Measurements from ENCODE around the gene C10orf90. TPM values are rescaled to one million over a fixed set of nuclear protein-coding genes. Genes with fewer than 3 reads are reported as not detected.

C10orf90 gene
- total and polyA plus RNA-seq, 3 donors from 2014 or later, result 4.3 to 17.6 (median 10.3) TPM

DNA sequence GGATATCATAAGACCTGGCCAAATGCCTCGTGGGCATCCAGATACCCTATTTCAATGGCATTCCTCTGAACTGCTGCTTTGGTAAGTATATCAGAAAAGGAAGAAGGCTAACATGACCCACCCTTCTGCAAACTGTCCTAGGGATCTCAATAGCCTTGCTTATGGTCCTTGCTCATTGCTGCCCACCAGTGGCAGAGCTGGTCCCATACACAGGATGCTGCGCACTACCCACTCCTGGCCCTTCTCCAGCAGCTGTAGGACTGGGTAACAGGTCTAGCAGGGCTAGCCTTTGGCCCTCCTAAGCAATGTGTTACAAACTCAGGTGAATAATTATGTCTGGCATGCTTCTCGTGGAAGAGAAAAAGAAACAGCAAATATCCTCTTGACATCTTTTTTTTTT is 72.5 kb downstream of the C10orf90 start:
- no peaks in the 10 kb centered on the region for H3K4me1 ChIP-seq
- no peak overlapping the region for H3K27ac ChIP-seq
- no peaks in the 10 kb centered on the region for H3K36me3 ChIP-seq (ENCODE audit: low read depth, missing control alignments)
- no peaks in the 10 kb centered on the region for H3K27me3 ChIP-seq
- H3K4me3 ChIP-seq, result no peak overlapping the region
- 53 to 58% methylated on average over 3 of the region's 3 CpGs for WGBS, 2 donors
- no peaks in the 10 kb centered on the region for H3K9me3 ChIP-seq
- intact Hi-C loops (cut with DNase I; ENCODE audit: low total_unique reads), result no loop called here
- TF ChIP-seq POLR2A (IDR thresholded peaks at IDR 0.05), result no peak
- TF ChIP-seq, protein P1, sequence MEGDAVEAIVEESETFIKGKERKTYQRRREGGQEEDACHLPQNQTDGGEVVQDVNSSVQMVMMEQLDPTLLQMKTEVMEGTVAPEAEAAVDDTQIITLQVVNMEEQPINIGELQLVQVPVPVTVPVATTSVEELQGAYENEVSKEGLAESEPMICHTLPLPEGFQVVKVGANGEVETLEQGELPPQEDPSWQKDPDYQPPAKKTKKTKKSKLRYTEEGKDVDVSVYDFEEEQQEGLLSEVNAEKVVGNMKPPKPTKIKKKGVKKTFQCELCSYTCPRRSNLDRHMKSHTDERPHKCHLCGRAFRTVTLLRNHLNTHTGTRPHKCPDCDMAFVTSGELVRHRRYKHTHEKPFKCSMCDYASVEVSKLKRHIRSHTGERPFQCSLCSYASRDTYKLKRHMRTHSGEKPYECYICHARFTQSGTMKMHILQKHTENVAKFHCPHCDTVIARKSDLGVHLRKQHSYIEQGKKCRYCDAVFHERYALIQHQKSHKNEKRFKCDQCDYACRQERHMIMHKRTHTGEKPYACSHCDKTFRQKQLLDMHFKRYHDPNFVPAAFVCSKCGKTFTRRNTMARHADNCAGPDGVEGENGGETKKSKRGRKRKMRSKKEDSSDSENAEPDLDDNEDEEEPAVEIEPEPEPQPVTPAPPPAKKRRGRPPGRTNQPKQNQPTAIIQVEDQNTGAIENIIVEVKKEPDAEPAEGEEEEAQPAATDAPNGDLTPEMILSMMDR (IDR thresholded peaks at IDR 0.05), result peak in 1 of 3 experiments; percentile 28
- peak; percentile 70 for DNase-seq

DNA sequence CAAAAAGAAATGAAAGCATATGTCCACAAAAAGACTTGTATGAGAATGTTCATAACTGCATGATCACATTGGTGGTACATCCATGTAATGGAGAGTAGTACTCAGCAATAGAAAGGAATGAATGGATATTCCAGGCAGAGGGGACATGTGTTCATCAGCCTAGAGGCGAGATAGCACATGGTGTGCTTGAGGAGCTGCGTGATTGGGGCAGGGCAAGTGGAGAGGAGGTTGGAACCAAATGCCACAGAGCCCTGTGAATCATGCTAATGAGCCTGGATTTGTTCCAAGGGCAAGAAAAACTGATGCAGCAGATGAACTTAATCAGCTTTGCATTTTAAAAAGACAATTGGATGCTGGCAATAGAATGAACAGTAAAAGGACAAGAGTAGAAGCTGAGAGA is 73.3 kb downstream of the C10orf90 start:
- H3K27ac ChIP-seq, result no peak overlapping the region
- intact Hi-C loops (cut with DNase I; ENCODE audit: low total_unique reads), result no loop called here
- DNase-seq, result no peak
- WGBS, 2 donors, result 61 to 70% methylated on average over 2 of the region's 2 CpGs
- no peaks in the 10 kb centered on the region for H3K9me3 ChIP-seq
- H3K4me1 ChIP-seq, result no peaks in the 10 kb centered on the region
- TF ChIP-seq POLR2A (IDR thresholded peaks at IDR 0.05), result no peak
- TF ChIP-seq, protein P1 (IDR thresholded peaks at IDR 0.05), result no peak
- no peaks in the 10 kb centered on the region for H3K27me3 ChIP-seq
- H3K36me3 ChIP-seq (ENCODE audit: low read depth, missing control alignments), result no peaks in the 10 kb centered on the region
- no peak overlapping the region for H3K4me3 ChIP-seq

DNA sequence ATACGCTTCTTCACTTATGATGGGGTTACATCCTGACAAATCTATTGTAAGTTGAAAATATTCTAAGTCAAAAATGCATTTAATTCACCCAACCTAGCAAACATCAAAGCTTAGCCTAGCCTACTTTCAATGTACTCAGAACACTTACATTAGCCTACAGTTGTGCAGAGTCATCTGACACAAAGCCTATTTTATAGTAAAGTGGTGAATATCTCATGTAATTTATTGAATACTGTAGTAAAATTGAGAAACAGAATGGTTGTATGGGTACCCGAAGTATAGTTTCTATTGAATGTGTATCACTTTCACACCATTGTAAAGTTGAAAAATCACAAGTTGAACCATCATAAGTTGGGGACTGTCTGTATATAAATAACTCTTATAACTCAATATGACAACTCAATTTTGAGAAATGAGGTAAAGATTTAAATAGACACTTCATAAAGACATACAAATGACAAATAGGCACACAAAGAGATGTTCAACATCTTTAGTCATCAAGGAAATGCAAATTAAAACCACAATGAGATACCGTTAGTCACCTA is 73.9 kb downstream of the C10orf90 start:
- Histone ChIP-seq H3K4me3 (no peak overlapping the region), H3K4me1 (no peaks in the 10 kb centered on the region), H3K27me3 (no peaks in the 10 kb centered on the region), H3K36me3 (ENCODE audit: low read depth, missing control alignments) (no peaks in the 10 kb centered on the region), H3K9me3 (no peaks in the 10 kb centered on the region), H3K27ac (no peak overlapping the region)
- WGBS, 2 donors, result 89 to 92% methylated on average over 3 of the region's 3 CpGs
- intact Hi-C loops (cut with DNase I; ENCODE audit: low total_unique reads), result no loop called here
- DNase-seq, result no peak
- TF ChIP-seq, protein P1 (IDR thresholded peaks at IDR 0.05), result no peak
- no peak for TF ChIP-seq POLR2A (IDR thresholded peaks at IDR 0.05)

DNA sequence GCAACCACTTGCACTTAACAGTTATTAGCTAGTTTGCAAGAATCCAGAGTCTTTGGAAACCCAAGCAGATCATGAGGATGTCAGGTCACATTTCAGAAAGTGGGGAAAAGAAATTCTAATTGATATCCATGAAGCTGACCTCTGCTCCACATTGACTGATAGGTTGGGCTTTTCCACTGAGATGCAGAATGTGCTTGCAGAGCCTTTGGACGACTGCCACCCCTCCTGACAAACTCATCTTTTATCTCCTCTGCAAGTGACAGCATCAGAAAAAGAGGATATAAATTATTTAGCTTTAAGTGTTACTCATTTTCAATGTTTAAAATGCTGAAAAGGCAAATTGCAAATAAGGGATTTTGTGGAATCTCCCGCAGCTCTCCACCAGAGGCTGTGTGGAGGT is 75.3 kb downstream of the C10orf90 start:
- intact Hi-C loops (cut with DNase I; ENCODE audit: low total_unique reads), result no loop called here
- Histone ChIP-seq H3K4me3 (no peak overlapping the region), H3K27ac (no peak overlapping the region), H3K36me3 (ENCODE audit: low read depth, missing control alignments) (no peaks in the 10 kb centered on the region), H3K27me3 (no peaks in the 10 kb centered on the region), H3K9me3 (no peaks in the 10 kb centered on the region), H3K4me1 (no peaks in the 10 kb centered on the region)
- 44 to 59% methylated on average over 2 of the region's 2 CpGs for WGBS, 2 donors
- TF ChIP-seq POLR2A (IDR thresholded peaks at IDR 0.05), result no peak
- TF ChIP-seq, protein P1 (IDR thresholded peaks at IDR 0.05), result no peak
- peak; percentile 21 for DNase-seq

DNA sequence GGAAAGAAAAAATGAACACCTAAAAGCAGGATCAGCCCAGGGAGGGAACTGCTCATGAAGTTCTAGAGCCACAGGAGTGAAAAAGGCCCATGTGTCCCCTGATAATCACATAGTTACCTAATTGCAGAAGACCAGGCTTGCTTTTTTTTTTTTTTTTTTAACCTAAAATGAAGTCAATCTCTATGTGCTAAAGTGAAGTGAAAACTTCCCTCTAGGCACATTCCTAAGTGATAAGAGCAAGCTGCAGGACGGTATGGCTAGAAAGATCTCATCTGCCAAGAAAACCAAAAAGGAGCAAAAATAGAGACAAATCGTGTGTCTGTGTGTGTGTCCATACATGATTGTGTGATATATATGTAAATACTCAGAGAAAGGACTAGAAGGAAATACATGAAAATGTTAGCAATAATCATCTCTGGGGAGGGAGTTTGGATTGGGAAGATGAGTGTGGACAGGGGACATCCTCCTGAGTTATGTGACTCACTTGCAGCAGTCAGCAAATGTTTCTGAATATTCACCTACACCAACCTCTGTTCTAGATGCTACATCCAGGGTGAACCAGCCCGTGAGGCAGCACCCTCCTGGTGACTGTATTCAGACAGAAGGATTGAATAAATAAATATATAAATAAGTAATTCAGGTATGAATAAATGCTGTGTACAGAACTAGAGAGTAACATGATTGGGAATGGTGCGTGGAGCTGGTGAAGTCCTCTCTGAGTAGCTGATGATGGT is 76.4 kb downstream of the C10orf90 start:
- Histone ChIP-seq H3K4me1 (no peaks in the 10 kb centered on the region), H3K27ac (no peak overlapping the region), H3K27me3 (no peaks in the 10 kb centered on the region), H3K4me3 (no peak overlapping the region), H3K9me3 (no peaks in the 10 kb centered on the region), H3K36me3 (ENCODE audit: low read depth, missing control alignments) (no peaks in the 10 kb centered on the region)
- intact Hi-C loops (cut with DNase I; ENCODE audit: low total_unique reads), result no loop called here
- TF ChIP-seq POLR2A (IDR thresholded peaks at IDR 0.05), result no peak
- TF ChIP-seq, protein P1 (IDR thresholded peaks at IDR 0.05), result no peak
- no peak for DNase-seq
- 76 to 79% methylated on average over 4 of the region's 4 CpGs for WGBS, 2 donors

Measured in testis (tissue), 3 donors.